Midbrain (tissue), 1 donor: ENCODE data around the gene SEMA5A.

Experiments used
- DNase-seq: peaks from one replicate; lab custom pipeline; 2025; lab: John Stamatoyannopoulos, UW

Gene SEMA5A

DNA sequence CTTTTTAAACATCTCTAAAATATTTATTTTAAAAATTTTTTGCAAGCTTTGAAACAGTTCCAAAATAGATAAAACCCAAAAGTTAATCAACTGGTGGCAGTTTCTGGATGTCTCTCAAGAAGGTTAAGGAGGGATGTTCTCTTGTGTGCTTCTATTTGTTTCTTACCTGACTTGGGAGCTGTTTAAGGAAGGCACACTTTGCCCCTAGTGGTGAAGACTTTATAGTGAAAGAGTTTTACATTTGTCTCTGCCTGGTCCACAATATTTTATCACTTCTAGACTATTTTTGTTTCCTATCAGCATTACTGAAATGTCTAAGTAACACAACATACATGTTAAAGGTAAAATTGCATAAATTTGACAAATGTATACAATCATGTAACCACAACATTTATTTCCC is 552.8 kb downstream of the SEMA5A start:
- no peak for DNase-seq
